ENCODE measurements around the gene ERN2.
"Not testable (repeated sequence)": the region's sequence is repeated elsewhere in the genome, so short reads cannot be mapped to it uniquely, and the experiment has no call there.

The ERN2 gene

GRCh38 chr16:23722613-23723240, 9.7 kb upstream of the ERN2 start:
- DNase-seq (ENCODE audit: low read depth in 2 of 2, low spot score in 1 of 2), result not testable (repeated sequence)

GRCh38 chr16:23716484-23716883, 3.5 kb upstream of the ERN2 start:
- no peak for DNase-seq (ENCODE audit: low read depth in 2 of 2, low spot score in 1 of 2)

- DNase-seq (ENCODE audit: low read depth in 2 of 2, low spot score in 1 of 2), result no peak
These were observed 1.2 kb downstream of the ERN2 start for GRCh38 chr16:23711785-23712184.

- DNase-seq (ENCODE audit: low read depth in 2 of 2, low spot score in 1 of 2), result no peak
These were observed 2.5 kb downstream of the ERN2 start for GRCh38 chr16:23710504-23710903.

GRCh38 chr16:23710008-23710407, 3.0 kb downstream of the ERN2 start:
- DNase-seq (ENCODE audit: low read depth in 2 of 2, low spot score in 1 of 2), result no peak

GRCh38 chr16:23709536-23709935, 3.5 kb downstream of the ERN2 start:
- no peak for DNase-seq (ENCODE audit: low read depth in 2 of 2, low spot score in 1 of 2)

GRCh38 chr16:23706439-23706838, 6.6 kb downstream of the ERN2 start:
- no peak for DNase-seq (ENCODE audit: low read depth in 2 of 2, low spot score in 1 of 2)

GRCh38 chr16:23705517-23705902, 7.5 kb downstream of the ERN2 start:
- no peak for DNase-seq (ENCODE audit: low read depth in 2 of 2, low spot score in 1 of 2)

- no peak for DNase-seq (ENCODE audit: low read depth in 2 of 2, low spot score in 1 of 2)
These were observed 8.1 kb downstream of the ERN2 start for GRCh38 chr16:23704772-23705516.

GRCh38 chr16:23702951-23703350, 10.1 kb downstream of the ERN2 start:
- no peak for DNase-seq (ENCODE audit: low read depth in 2 of 2, low spot score in 1 of 2)

- no peak for DNase-seq (ENCODE audit: low read depth in 2 of 2, low spot score in 1 of 2)
These were observed 12.0 kb downstream of the ERN2 start for GRCh38 chr16:23701045-23701444.

GRCh38 chr16:23700509-23700908, 12.5 kb downstream of the ERN2 start:
- no peak for DNase-seq (ENCODE audit: low read depth in 2 of 2, low spot score in 1 of 2)

GRCh38 chr16:23700093-23700492, 12.9 kb downstream of the ERN2 start:
- DNase-seq (ENCODE audit: low read depth in 2 of 2, low spot score in 1 of 2), result no peak

- peak in 1 of 2 donors; percentile 5 for DNase-seq (ENCODE audit: low read depth in 2 of 2, low spot score in 1 of 2)
These were observed 13.9 kb downstream of the ERN2 start for GRCh38 chr16:23699100-23699499.

GRCh38 chr16:23695756-23696155, 17.3 kb downstream of the ERN2 start:
- no peak for DNase-seq (ENCODE audit: low read depth in 2 of 2, low spot score in 1 of 2)

GRCh38 chr16:23694644-23695373, 18.2 kb downstream of the ERN2 start:
- no peak for DNase-seq (ENCODE audit: low read depth in 2 of 2, low spot score in 1 of 2)

GRCh38 chr16:23694265-23694643, 18.8 kb downstream of the ERN2 start:
- no peak for DNase-seq (ENCODE audit: low read depth in 2 of 2, low spot score in 1 of 2)

- no peak for DNase-seq (ENCODE audit: low read depth in 2 of 2, low spot score in 1 of 2)
These were observed 20.7 kb downstream of the ERN2 start for GRCh38 chr16:23692190-23692837.

GRCh38 chr16:23691483-23692189, 21.4 kb downstream of the ERN2 start:
- no peak for DNase-seq (ENCODE audit: low read depth in 2 of 2, low spot score in 1 of 2)

- no peak for DNase-seq (ENCODE audit: low read depth in 2 of 2, low spot score in 1 of 2)
These were observed 22.1 kb downstream of the ERN2 start for GRCh38 chr16:23690771-23691482.

Measured in stimulated activated CD8-positive, alpha-beta memory T cell treated with anti-CD3 and anti-CD28 coated beads, Interleukin-4, amount 100 ng/mL, for 1 hour (primary cell).